Colonic mucosa (tissue), 4 donors: ENCODE results near the gene STXBP6. TPM values are rescaled to one million over a fixed set of nuclear protein-coding genes. Genes with fewer than 3 reads are reported as not detected.

Source experiments
- DNase-seq: peaks from one replicate; pipeline ENCODE4 v3.0.0-alpha.2; 2020
- H3K27ac ChIP-seq: fragments of 200-600 bp; one replicate; pipeline ENCODE4 v1.8.0; 2021
- H3K27me3 ChIP-seq: fragments of 200-600 bp; one replicate; pipeline ENCODE4 v1.8.0; 2021
- H3K36me3 ChIP-seq: fragments of 200-600 bp; one replicate; pipeline ENCODE4 v1.8.0; 2021
- H3K4me1 ChIP-seq: fragments of 200-600 bp; one replicate; pipeline ENCODE4 v1.8.0; 2021; ENCODE audit warnings: mild to moderate bottlenecking
- H3K4me3 ChIP-seq: fragments of 200-600 bp; one replicate; pipeline ENCODE4 v1.8.0; 2021
- H3K9ac ChIP-seq, 2 donors: one replicate each; pipeline ENCODE4 v1.7.0; 2013; ENCODE audit warnings: control low read depth in 2 of 2, low read depth in 2 of 2, low read length in 2 of 2
- H3K9me3 ChIP-seq: fragments of 200-600 bp; one replicate; pipeline ENCODE4 v1.8.0; 2021
- CTCF ChIP-seq: fragments of 200-600 bp; IDR thresholded peaks from one replicate; pipeline ENCODE4 v1.8.0; 2022; ENCODE audit warnings: antibody characterized with exemption, mild to moderate bottlenecking
- intact Hi-C: fragments of 100-400 bp; cut with DNase I; formaldehyde crosslinking; loops from one replicate; pipeline ENCODE4 v1.14.1; 2022
- total RNA-seq, 2 donors: library from RNA; stranded (reverse); fragmentation: NEBNext Ultra II Directional in 1 of 2; extraction: Animal tissue kit (Norgen Biotek cat#: 25700) in 1 of 2; gene quantifications; one replicate each; pipeline ENCODE4 v1.2.1, GENCODE V29; 2021
- donor health status: healthy.
- donor health status: DM: no; HTN: no; CAD: no.
- donor health status: DM: no; HTN: no; CAD: no.

Gene STXBP6
- total RNA-seq, 2 donors from 2014 or later, result 23.7 to 26.1 TPM

- intact Hi-C loops, result no loop called here
- Histone ChIP-seq H3K9me3 (no peaks in the 10 kb centered on the region), H3K36me3 (no peaks in the 10 kb centered on the region), H3K9ac (no peak overlapping the region), H3K27me3 (no peaks in the 10 kb centered on the region), H3K4me3 (no peak overlapping the region), H3K27ac (no peak overlapping the region), H3K4me1 (peaks cover 7% of the 10 kb centered on the region)
- no peak for TF ChIP-seq CTCF
- no peak for DNase-seq
These were observed 3.5 kb downstream of the STXBP6 start for GRCh38 chr14:25046301-25046943.

GRCh38 chr14:25044106-25044698 lies 5.7 kb downstream of the STXBP6 start:
- H3K27ac ChIP-seq, result no peak overlapping the region
- peaks cover 7% of the 10 kb centered on the region for H3K4me1 ChIP-seq
- H3K27me3 ChIP-seq, result no peaks in the 10 kb centered on the region
- intact Hi-C loops, result loop anchor here (5.0 kb wide), 1 partner anchor 88 kb away; no protein-coding TSS in a partner anchor
- no peak for TF ChIP-seq CTCF
- H3K9ac ChIP-seq, result no peak overlapping the region
- no peak overlapping the region for H3K4me3 ChIP-seq
- no peaks in the 10 kb centered on the region for H3K36me3 ChIP-seq
- H3K9me3 ChIP-seq, result no peaks in the 10 kb centered on the region
- DNase-seq, result no peak

- no peaks in the 10 kb centered on the region for H3K36me3 ChIP-seq
- peak; percentile 62 for DNase-seq
- peak overlapping the region in 1 of 2 donors; percentile 72 for H3K9ac ChIP-seq
- TF ChIP-seq CTCF, result peak; percentile 50
- no peaks in the 10 kb centered on the region for H3K27me3 ChIP-seq
- peaks cover 7% of the 10 kb centered on the region for H3K4me1 ChIP-seq
- intact Hi-C loops, result loop anchor here (2.0 to 5.0 kb wide), 2 partner anchors 90 to 236 kb away; no protein-coding TSS in a partner anchor
- no peak overlapping the region for H3K4me3 ChIP-seq
- H3K27ac ChIP-seq, result peak overlapping the region; percentile 83
- H3K9me3 ChIP-seq, result no peaks in the 10 kb centered on the region
These were observed 7.3 kb downstream of the STXBP6 start for GRCh38 chr14:25042362-25043299.

GRCh38 chr14:25041898-25042297 lies 8.0 kb downstream of the STXBP6 start:
- intact Hi-C loops, result loop anchor here (2.0 to 5.0 kb wide), 2 partner anchors 90 to 235 kb away; no protein-coding TSS in a partner anchor
- Histone ChIP-seq H3K9me3 (no peaks in the 10 kb centered on the region), H3K27ac (peak overlapping the region; percentile 83), H3K9ac (peak overlapping the region in 1 of 2 donors; percentile 72), H3K36me3 (no peaks in the 10 kb centered on the region), H3K4me3 (no peak overlapping the region), H3K27me3 (no peaks in the 10 kb centered on the region), H3K4me1 (peaks cover 7% of the 10 kb centered on the region)
- no peak for TF ChIP-seq CTCF
- DNase-seq, result no peak

- no peak for TF ChIP-seq CTCF
- H3K9me3 ChIP-seq, result no peaks in the 10 kb centered on the region
- H3K27ac ChIP-seq, result peak overlapping the region; percentile 83
- H3K4me1 ChIP-seq, result peaks cover 7% of the 10 kb centered on the region
- no peak for DNase-seq
- no peaks in the 10 kb centered on the region for H3K36me3 ChIP-seq
- H3K27me3 ChIP-seq, result no peaks in the 10 kb centered on the region
- peak overlapping the region in 1 of 2 donors; percentile 72 for H3K9ac ChIP-seq
- no peak overlapping the region for H3K4me3 ChIP-seq
- intact Hi-C loops, result loop anchor here (5.0 kb wide), 1 partner anchor 91 kb away; no protein-coding TSS in a partner anchor
These were observed 8.5 kb downstream of the STXBP6 start for GRCh38 chr14:25041484-25041883.
